ENCODE data around the gene CDK8.

The CDK8 gene

GRCh38 chr13:26221721-26222519 is 32.0 kb upstream of the CDK8 start, which contains the start of gene RNF6:
Gene RNF6, minus strand, starts transcription at chr13:26222314. Its CDS starts 2,665 bp downstream, at chr13:26219649.
- Histone ChIP-seq H3K36me3 (replicated peaks; ENCODE audit: low read depth, low read length) (peaks cover 30% of the 10 kb centered on the region), H3K27ac (ENCODE audit: low read length) (peak within 1 kb of the TSS; percentile 82)
- TF ChIP-seq CTCF (IDR thresholded peaks at IDR 0.05; ENCODE audit: low read depth, low read length) (no peak), EZH2phosphoT487 (IDR thresholded peaks at IDR 0.05; ENCODE audit: low read depth) (no peak)

DNA sequence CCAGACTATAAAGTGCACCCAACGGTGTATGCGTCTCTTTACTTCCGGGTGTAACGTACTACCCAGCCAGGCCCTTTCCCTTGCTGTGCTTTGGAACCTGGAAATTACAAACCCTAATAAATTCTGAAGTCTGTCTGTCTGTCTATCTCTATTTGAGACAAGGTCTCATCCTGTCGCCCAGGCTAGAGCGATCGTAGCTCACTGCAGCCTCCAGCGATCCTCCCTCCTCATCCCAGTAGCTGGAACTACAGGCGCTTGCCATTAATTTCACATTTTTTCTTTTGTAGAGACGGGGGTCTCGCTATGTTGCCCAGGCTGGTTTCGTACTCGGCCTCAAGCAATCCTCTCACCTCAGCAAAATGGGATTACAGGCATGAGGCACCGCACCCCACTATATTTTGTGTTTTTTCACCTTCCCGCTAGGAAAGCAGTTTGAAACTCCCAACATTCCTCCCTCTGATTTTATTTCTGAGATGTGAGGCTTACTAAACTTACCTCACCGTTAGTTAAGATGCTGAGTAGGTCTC is 31.3 kb upstream of the CDK8 start:
- Histone ChIP-seq H3K4me3 (ENCODE audit: low read length) (peak overlapping the region; percentile 87), H3K36me3 (replicated peaks; ENCODE audit: low read depth, low read length) (peaks cover 24% of the 10 kb centered on the region), H3K27ac (ENCODE audit: low read length) (peak overlapping the region; percentile 82), H4K20me1 (ENCODE audit: insufficient read depth, low read length) (no peaks in the 10 kb centered on the region), H2AFZ (ENCODE audit: low read depth, low read length) (peak overlapping the region; percentile 92), H3K4me1 (ENCODE audit: low read length) (peaks cover 20% of the 10 kb centered on the region), H3K27me3 (ENCODE audit: low read depth, low read length) (no peaks in the 10 kb centered on the region), H3K79me2 (ENCODE audit: low read length) (peaks cover 20% of the 10 kb centered on the region), H3K9ac (ENCODE audit: low read length) (peak overlapping the region; percentile 96), H3K9me3 (ENCODE audit: insufficient read depth, low read length) (no peaks in the 10 kb centered on the region), H3K4me2 (ENCODE audit: low read length) (peak overlapping the region; percentile 79)
- TF ChIP-seq CTCF (IDR thresholded peaks at IDR 0.05; ENCODE audit: low read depth, low read length) (no peak), EZH2phosphoT487 (IDR thresholded peaks at IDR 0.05; ENCODE audit: low read depth) (no peak)

More at GRCh38 chr13:26221721-26222519, 32.0 kb upstream of the CDK8 start, which contains the start of gene RNF6:
- H4K20me1 ChIP-seq (ENCODE audit: insufficient read depth, low read length) = no peaks in the 10 kb centered on the region
- H3K27me3 ChIP-seq (ENCODE audit: low read depth, low read length) = no peaks in the 10 kb centered on the region
- peak within 1 kb of the TSS; percentile 92 for H2AFZ ChIP-seq (ENCODE audit: low read depth, low read length)
- H3K4me2 ChIP-seq (ENCODE audit: low read length) = peak within 1 kb of the TSS; percentile 84
- peaks cover 20% of the 10 kb centered on the region for H3K4me1 ChIP-seq (ENCODE audit: low read length)
- H3K9ac ChIP-seq (ENCODE audit: low read length) = peak within 1 kb of the TSS; percentile 96
- peak within 1 kb of the TSS; percentile 87 for H3K4me3 ChIP-seq (ENCODE audit: low read length)
- H3K9me3 ChIP-seq (ENCODE audit: insufficient read depth, low read length) = no peaks in the 10 kb centered on the region
- peaks cover 20% of the 10 kb centered on the region for H3K79me2 ChIP-seq (ENCODE audit: low read length)

GRCh38 chr13:26225896-26226617 is 27.9 kb upstream of the CDK8 start:
- Histone ChIP-seq H3K27ac (ENCODE audit: low read length) (no peak overlapping the region), H3K4me2 (ENCODE audit: low read length) (no peak overlapping the region), H2AFZ (ENCODE audit: low read depth, low read length) (no peak overlapping the region), H3K9me3 (ENCODE audit: insufficient read depth, low read length) (no peaks in the 10 kb centered on the region), H3K27me3 (ENCODE audit: low read depth, low read length) (no peaks in the 10 kb centered on the region), H3K36me3 (replicated peaks; ENCODE audit: low read depth, low read length) (no peaks in the 10 kb centered on the region), H3K9ac (ENCODE audit: low read length) (no peak overlapping the region), H3K4me1 (ENCODE audit: low read length) (peaks cover 9% of the 10 kb centered on the region), H3K79me2 (ENCODE audit: low read length) (peaks cover 6% of the 10 kb centered on the region), H3K4me3 (ENCODE audit: low read length) (no peak overlapping the region), H4K20me1 (ENCODE audit: insufficient read depth, low read length) (no peaks in the 10 kb centered on the region)
- no peak for TF ChIP-seq CTCF (IDR thresholded peaks at IDR 0.05; ENCODE audit: low read depth, low read length)
- no peak for TF ChIP-seq EZH2phosphoT487 (IDR thresholded peaks at IDR 0.05; ENCODE audit: low read depth)
